ENCODE data around the gene CNKSR1.

The CNKSR1 gene

GRCh38 chr1:26138974-26139558, 38.2 kb upstream of the CNKSR1 start:
- DNase-seq (ENCODE audit: low read depth) = no peak
- no peak overlapping the region for H3K4me3 ChIP-seq (ENCODE audit: low read depth, low read length)
- no peak for TF ChIP-seq CTCF (IDR thresholded peaks at IDR 0.05; ENCODE audit: insufficient read depth, low read depth, low read length, missing control alignments)

- TF ChIP-seq CTCF (IDR thresholded peaks at IDR 0.05; ENCODE audit: insufficient read depth, low read depth, low read length, missing control alignments) = no peak
- DNase-seq (ENCODE audit: low read depth) = no peak
- H3K4me3 ChIP-seq (ENCODE audit: low read depth, low read length) = no peak overlapping the region
Observed at GRCh38 chr1:26142159-26142558, 35.1 kb upstream of the CNKSR1 start.

- DNase-seq (ENCODE audit: low read depth) = peak; percentile 83
- TF ChIP-seq CTCF (IDR thresholded peaks at IDR 0.05; ENCODE audit: insufficient read depth, low read depth, low read length, missing control alignments) = peak; percentile 71
- H3K4me3 ChIP-seq (ENCODE audit: low read depth, low read length) = no peak overlapping the region
Observed at GRCh38 chr1:26145041-26145959, 32.0 kb upstream of the CNKSR1 start.

- no peak for TF ChIP-seq CTCF (IDR thresholded peaks at IDR 0.05; ENCODE audit: insufficient read depth, low read depth, low read length, missing control alignments)
- no peak for DNase-seq (ENCODE audit: low read depth)
- H3K4me3 ChIP-seq (ENCODE audit: low read depth, low read length) = no peak overlapping the region
Observed at GRCh38 chr1:26145960-26146294, 31.4 kb upstream of the CNKSR1 start.

- DNase-seq (ENCODE audit: low read depth) = no peak
- H3K4me3 ChIP-seq (ENCODE audit: low read depth, low read length) = no peak overlapping the region
- no peak for TF ChIP-seq CTCF (IDR thresholded peaks at IDR 0.05; ENCODE audit: insufficient read depth, low read depth, low read length, missing control alignments)
Observed at GRCh38 chr1:26148887-26149286, 28.4 kb upstream of the CNKSR1 start.

- DNase-seq (ENCODE audit: low read depth) = no peak
- H3K4me3 ChIP-seq (ENCODE audit: low read depth, low read length) = no peak overlapping the region
- TF ChIP-seq CTCF (IDR thresholded peaks at IDR 0.05; ENCODE audit: insufficient read depth, low read depth, low read length, missing control alignments) = no peak
Observed at GRCh38 chr1:26153966-26154532, 23.2 kb upstream of the CNKSR1 start.
